Breast epithelium (tissue), 3 donors: ENCODE measurements around the gene HUNK.

Source experiments
- POLR2A ChIP-seq: fragments of 450-650 bp; IDR thresholded peaks from one replicate; pipeline ENCODE4 v1.6.1; 2016; ENCODE audit warnings: antibody characterized with exemption, mild to moderate bottlenecking, moderate library complexity
- POLR2AphosphoS5 ChIP-seq, 3 donors: sonication (generic); formaldehyde crosslinking; IDR thresholded peaks; one replicate each; pipeline ENCODE4 v1.6.1; 2017; ENCODE audit warnings: antibody characterized with exemption in 3 of 3
- TF ChIP-seq, protein P1 (sequence below), 3 donors: fragments of 450-650 bp; IDR thresholded peaks; one replicate each; pipeline ENCODE4 v1.5.1; 2016 to 2017; ENCODE audit warnings: antibody characterized with exemption in 3 of 3, mild to moderate bottlenecking in 3 of 3, moderate library complexity in 3 of 3

GRCh38 chr21:31926498-31926897 lies 53.7 kb downstream of the HUNK start:
- TF ChIP-seq, protein P1, sequence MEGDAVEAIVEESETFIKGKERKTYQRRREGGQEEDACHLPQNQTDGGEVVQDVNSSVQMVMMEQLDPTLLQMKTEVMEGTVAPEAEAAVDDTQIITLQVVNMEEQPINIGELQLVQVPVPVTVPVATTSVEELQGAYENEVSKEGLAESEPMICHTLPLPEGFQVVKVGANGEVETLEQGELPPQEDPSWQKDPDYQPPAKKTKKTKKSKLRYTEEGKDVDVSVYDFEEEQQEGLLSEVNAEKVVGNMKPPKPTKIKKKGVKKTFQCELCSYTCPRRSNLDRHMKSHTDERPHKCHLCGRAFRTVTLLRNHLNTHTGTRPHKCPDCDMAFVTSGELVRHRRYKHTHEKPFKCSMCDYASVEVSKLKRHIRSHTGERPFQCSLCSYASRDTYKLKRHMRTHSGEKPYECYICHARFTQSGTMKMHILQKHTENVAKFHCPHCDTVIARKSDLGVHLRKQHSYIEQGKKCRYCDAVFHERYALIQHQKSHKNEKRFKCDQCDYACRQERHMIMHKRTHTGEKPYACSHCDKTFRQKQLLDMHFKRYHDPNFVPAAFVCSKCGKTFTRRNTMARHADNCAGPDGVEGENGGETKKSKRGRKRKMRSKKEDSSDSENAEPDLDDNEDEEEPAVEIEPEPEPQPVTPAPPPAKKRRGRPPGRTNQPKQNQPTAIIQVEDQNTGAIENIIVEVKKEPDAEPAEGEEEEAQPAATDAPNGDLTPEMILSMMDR (IDR thresholded peaks at IDR 0.05) = no peak
- TF ChIP-seq POLR2A (no peak), POLR2AphosphoS5 (IDR thresholded peaks at IDR 0.05) (no peak)
